Ovary (tissue), 9 donors: ENCODE data around the gene RPL36. TPM values are rescaled to one million over a fixed set of nuclear protein-coding genes. Genes with fewer than 3 reads are reported as not detected.

Source experiments
- DNase-seq, 5 donors: peaks; one replicate each; pipeline ENCODE4 v3.0.0-alpha.2; 2019 to 2020
- H3K27ac ChIP-seq, 2 donors: fragments of 200-600 bp; one replicate each; pipeline versions ENCODE4 v1.5.1 to v1.8.0; 2019 to 2022
- H3K27me3 ChIP-seq: fragments of 200-600 bp; one replicate; pipeline ENCODE4 v1.8.0; 2022
- H3K36me3 ChIP-seq: fragments of 200-600 bp; sonication (generic); one replicate; pipeline ENCODE4 v1.5.1; 2019
- H3K4me1 ChIP-seq: one replicate; pipeline ENCODE4 v1.8.1; 2013; ENCODE audit warnings: mild to moderate bottlenecking, moderate library complexity; ENCODE audit not compliant: insufficient read depth
- H3K4me3 ChIP-seq: fragments of 200-600 bp; sonication (generic); one replicate; pipeline ENCODE4 v1.5.1; 2017
- H3K9me3 ChIP-seq, 2 donors: fragments of 200-600 bp in 1 of 2; sonication (generic) in 1 of 2; one replicate each; pipeline versions ENCODE4 v1.5.1 to v1.8.1; 2013 to 2019; ENCODE audit warnings: mild to moderate bottlenecking in 1 of 2, moderate library complexity in 1 of 2
- EP300 ChIP-seq: sonication (generic); formaldehyde crosslinking; IDR thresholded peaks from one replicate; pipeline ENCODE4 v1.6.1; 2017; ENCODE audit warnings: antibody characterized with exemption
- POLR2A ChIP-seq: fragments of 450-650 bp; IDR thresholded peaks from one replicate; pipeline ENCODE4 v1.6.1; 2017; ENCODE audit warnings: antibody characterized with exemption, mild to moderate bottlenecking, moderate library complexity
- WGBS, 3 donors: extraction: QIAGEN DNeasy Blood & Tissue Kit in 1 of 3; methylation state at CpG; one replicate each; pipeline versions ENCODE4 v1.1.5 to v1.1.7; 2013 to 2017; 5-methylcytosine and 5-hydroxymethylcytosine counted together
- intact Hi-C, 4 donors: fragments of 100-400 bp; cut with DNase I; formaldehyde crosslinking; loops; one replicate each; pipeline versions ENCODE4 v1.11.0 to v1.15.1; 2022 to 2023
- polyA plus RNA-seq, 2 donors: library from polyadenylated mRNA; stranded (reverse); fragments of 200-250 nt in 1 of 2; fragments of 350-450 nt in 1 of 2; fragmentation: Illumina TruSeq in 1 of 2; extraction: RNeasy Lipid Tissue Mini Kit (QIAGEN cat#74804) in 1 of 2; gene quantifications; one replicate each; pipeline ENCODE4 v1.2.3, GENCODE V29; 2013 to 2014
- total RNA-seq, 7 donors: library from RNA; depleted of rRNA in 2 of 7; stranded (reverse); fragments of >200 nt in 2 of 7; fragmentation: NEBNext Ultra II Directional in 3 of 7; extraction: Animal tissue kit (Norgen Biotek cat#: 25700) in 3 of 7; gene quantifications; one replicate each; pipeline versions ENCODE4 v1.1.0 to v1.2.4, GENCODE V29; 2016 to 2023
- TF ChIP-seq, protein P1 (sequence below), 3 donors: fragments of 450-650 bp in 2 of 3; fragments of 200-600 bp in 1 of 3; IDR thresholded peaks; one replicate each; pipeline versions ENCODE4 v1.5.1 to v1.8.0; 2016 to 2022; ENCODE audit warnings: antibody characterized with exemption in 3 of 3, mild to moderate bottlenecking in 1 of 3
- donor health status: DM: no; HTN: no; CAD: no; lungs with moderate emphysema.
- donor health status: DM: no; HTN: no; CAD: no.
- donor health status: Bipolar disorder and iron deficiency.
- donor health status: DM: yes; HTN: yes; CAD: no.
- donor health status: DM: no; HTN: no; CAD: no.
- donor health status: DM: yes; HTN: yes; CAD: no.

Gene RPL36
- total and polyA plus RNA-seq, 9 donors = 318 to 2,904 (median 1,897) TPM

DNA sequence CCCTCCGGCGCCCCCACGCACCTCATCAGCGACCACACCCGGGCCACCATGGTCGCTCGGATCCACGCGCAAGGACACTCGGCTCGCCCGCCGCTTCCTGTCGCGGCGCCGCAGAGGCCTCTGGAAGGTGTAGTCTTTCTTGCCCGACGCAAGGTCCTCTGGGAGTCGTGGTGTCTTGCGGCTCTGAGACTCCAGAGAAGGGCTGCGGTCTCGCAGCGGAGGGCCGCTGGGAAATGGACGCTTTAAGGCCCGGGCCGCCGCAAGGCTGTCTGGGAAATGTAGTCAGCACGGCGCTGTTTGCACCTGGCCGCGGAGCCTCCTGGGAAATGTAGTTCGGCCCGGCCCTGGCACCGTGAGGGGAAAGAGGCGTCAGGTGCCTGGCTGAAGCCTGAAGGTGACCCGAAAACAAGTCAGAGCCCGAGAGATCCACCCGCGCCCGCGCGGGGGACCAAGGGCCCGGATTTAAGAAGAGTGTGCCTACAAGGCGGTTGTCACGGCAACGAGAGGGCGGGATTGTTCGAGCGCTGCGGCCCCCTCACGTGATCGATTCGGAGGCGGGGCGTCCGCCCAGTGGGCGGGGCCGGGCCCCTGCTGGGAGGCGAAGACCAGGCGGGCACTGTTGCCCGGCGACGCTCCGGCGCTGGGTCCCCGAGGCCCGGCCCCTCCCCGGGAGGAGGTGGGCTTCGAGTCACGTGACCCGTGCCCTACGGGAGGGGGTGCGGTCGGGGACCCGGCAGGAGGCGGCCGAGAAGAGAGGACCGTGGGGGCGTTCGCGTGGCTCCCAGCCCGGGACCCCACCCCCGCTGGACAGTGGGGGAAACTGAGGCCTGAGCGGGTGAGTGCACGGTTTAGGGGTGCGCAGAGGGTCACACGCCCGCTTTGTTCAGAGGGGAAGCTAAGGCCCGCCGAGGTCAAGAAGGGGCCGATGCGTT lies 9.4 kb upstream of the RPL36 start, which contains the start of the genes HSD11B1L and MICOS13:
Gene HSD11B1L, plus strand, starts transcription at position 591 of the 932 bp plus-strand sequence. CDS start 3,806 bp downstream, outside the sequence.
Gene MICOS13, minus strand, starts transcription at position 80 of the 932 bp plus-strand sequence. Its CDS starts 30 bp downstream, at position 50.
- WGBS, 3 donors = 0 to 1% (median 1%) methylated on average over 84 to 94 of the region's 94 CpGs
- Histone ChIP-seq H3K27ac (peak within 1 kb of the TSS; percentile 78 to 88), H3K36me3 (no peaks in the 10 kb centered on the region), H3K4me1 (peaks cover 10% of the 10 kb centered on the region), H3K9me3 (no peaks in the 10 kb centered on the region), H3K27me3 (no peaks in the 10 kb centered on the region), H3K4me3 (peak within 1 kb of the TSS; percentile 94)
- DNase-seq = peak; percentile 98 to 99 (median 99)
- TF ChIP-seq, protein P1, sequence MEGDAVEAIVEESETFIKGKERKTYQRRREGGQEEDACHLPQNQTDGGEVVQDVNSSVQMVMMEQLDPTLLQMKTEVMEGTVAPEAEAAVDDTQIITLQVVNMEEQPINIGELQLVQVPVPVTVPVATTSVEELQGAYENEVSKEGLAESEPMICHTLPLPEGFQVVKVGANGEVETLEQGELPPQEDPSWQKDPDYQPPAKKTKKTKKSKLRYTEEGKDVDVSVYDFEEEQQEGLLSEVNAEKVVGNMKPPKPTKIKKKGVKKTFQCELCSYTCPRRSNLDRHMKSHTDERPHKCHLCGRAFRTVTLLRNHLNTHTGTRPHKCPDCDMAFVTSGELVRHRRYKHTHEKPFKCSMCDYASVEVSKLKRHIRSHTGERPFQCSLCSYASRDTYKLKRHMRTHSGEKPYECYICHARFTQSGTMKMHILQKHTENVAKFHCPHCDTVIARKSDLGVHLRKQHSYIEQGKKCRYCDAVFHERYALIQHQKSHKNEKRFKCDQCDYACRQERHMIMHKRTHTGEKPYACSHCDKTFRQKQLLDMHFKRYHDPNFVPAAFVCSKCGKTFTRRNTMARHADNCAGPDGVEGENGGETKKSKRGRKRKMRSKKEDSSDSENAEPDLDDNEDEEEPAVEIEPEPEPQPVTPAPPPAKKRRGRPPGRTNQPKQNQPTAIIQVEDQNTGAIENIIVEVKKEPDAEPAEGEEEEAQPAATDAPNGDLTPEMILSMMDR (IDR thresholded peaks at IDR 0.05) = no peak
- peak; percentile 17 for TF ChIP-seq POLR2A
- TF ChIP-seq EP300 = peak; percentile 35
- intact Hi-C loops = loop anchor here in 1 of 4 donors (10.0 kb wide), 1 partner anchor 56 kb away; the partner anchor contains the start of genes SAFB and SAFB2

DNA sequence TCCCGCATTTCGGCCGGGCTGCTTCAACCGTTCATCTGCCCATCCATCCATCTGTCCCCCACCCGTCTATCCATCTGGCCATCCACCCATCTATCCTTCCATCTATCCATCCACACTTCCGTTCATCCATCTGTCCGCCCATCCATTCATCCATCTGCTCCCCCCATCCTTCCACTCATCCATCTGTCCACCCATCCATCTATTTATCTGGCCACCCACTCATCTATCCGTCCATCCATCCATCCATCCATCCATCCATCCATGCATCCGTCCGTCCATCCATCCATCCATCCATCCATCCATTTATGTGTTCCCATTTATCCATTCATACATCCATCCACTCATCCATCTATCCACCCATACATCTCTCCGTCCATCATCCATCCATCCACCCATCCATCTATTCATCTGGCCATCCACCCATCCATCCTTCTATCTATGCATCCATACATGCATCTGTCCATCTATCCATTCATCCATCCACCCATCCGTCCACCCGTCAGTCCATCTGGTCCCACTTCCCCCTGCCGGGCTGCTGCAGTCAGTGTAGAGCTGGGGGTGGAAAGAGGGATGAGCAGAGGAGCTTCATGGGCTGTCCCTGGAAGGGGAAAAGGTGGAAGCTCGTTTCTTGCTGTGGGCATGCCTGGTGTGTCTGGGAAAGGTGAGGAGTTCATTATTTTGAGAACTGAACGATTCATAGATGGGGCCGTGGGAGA lies 8.5 kb upstream of the RPL36 start:
- TF ChIP-seq, protein P1 (IDR thresholded peaks at IDR 0.05) = no peak
- no peak for TF ChIP-seq POLR2A
- TF ChIP-seq EP300 = no peak
- peak in 2 of 5 donors; percentile 11 to 42 for DNase-seq
- Histone ChIP-seq H3K4me1 (peaks cover 12% of the 10 kb centered on the region), H3K27me3 (no peaks in the 10 kb centered on the region), H3K4me3 (peak overlapping the region; percentile 94), H3K27ac (peak overlapping the region in 1 of 2 donors; percentile 78), H3K36me3 (no peaks in the 10 kb centered on the region), H3K9me3 (no peaks in the 10 kb centered on the region)
- 55 to 58% (median 58%) methylated on average over 17 of the region's 17 CpGs for WGBS, 3 donors
- intact Hi-C loops = loop anchor here in 1 of 4 donors (10.0 kb wide), 1 partner anchor 57 kb away; the partner anchor contains the start of genes SAFB and SAFB2

DNA sequence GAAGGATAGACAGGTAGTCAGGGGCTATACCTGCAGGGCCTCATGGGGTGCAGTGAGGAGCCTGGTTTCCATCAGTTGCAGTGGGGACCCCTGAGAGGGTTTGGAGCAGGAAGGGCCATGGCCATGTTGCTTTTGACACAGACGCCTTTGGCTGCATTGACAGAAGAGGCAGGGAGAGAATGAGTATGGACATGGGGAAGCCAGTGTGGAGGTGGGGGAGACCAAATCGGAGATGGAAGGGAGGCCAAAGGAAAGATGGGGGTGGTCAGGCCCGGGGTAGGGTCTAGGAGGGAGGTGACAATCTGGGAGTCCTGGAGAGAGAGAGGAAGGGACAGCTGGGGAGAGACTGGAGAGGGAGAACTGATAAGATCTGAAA lies 8.0 kb upstream of the RPL36 start:
- 85 to 92% (median 88%) methylated on average over 3 of the region's 3 CpGs for WGBS, 3 donors

More for the DNA sequence above, 8.0 kb upstream of the RPL36 start:
- Histone ChIP-seq H3K9me3 (no peaks in the 10 kb centered on the region), H3K27ac (no peak overlapping the region), H3K4me1 (peaks cover 15% of the 10 kb centered on the region), H3K36me3 (no peaks in the 10 kb centered on the region), H3K4me3 (no peak overlapping the region), H3K27me3 (no peaks in the 10 kb centered on the region)
- intact Hi-C loops = loop anchor here in 1 of 4 donors (10.0 kb wide), 1 partner anchor 57 kb away; the partner anchor contains the start of genes SAFB and SAFB2
- TF ChIP-seq POLR2A (no peak), EP300 (no peak)
- TF ChIP-seq, protein P1 (IDR thresholded peaks at IDR 0.05) = no peak
- DNase-seq = peak in 2 of 5 donors; percentile 10 to 35
